GM18909 (cell line): ENCODE data around the gene FTSJ1.
"Not testable (repeated sequence)": the region's sequence is repeated elsewhere in the genome, so short reads cannot be mapped to it uniquely, and the experiment has no call there.

Experiments used
- ATAC-seq: cut with Tn5 transposase; IDR thresholded peaks from one replicate; pipeline ENCODE4 v1.9.1; 2021; ENCODE audit warnings: mild to moderate bottlenecking; ENCODE audit not compliant: unreplicated experiment, poor library complexity

Gene FTSJ1, protein sequence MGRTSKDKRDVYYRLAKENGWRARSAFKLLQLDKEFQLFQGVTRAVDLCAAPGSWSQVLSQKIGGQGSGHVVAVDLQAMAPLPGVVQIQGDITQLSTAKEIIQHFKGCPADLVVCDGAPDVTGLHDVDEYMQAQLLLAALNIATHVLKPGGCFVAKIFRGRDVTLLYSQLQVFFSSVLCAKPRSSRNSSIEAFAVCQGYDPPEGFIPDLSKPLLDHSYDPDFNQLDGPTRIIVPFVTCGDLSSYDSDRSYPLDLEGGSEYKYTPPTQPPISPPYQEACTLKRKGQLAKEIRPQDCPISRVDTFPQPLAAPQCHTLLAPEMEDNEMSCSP

GRCh38 chrX:48475774-48476577 lies at the start of gene FTSJ1:
FTSJ1 (plus strand) TSS chrX:48476199; CDS start chrX:48478048, 1,849 bp downstream.
- peak; percentile 89 for ATAC-seq

- ATAC-seq = not testable (repeated sequence)
These were observed 48.8 kb upstream of the FTSJ1 start for GRCh38 chrX:48427027-48427716.

DNA sequence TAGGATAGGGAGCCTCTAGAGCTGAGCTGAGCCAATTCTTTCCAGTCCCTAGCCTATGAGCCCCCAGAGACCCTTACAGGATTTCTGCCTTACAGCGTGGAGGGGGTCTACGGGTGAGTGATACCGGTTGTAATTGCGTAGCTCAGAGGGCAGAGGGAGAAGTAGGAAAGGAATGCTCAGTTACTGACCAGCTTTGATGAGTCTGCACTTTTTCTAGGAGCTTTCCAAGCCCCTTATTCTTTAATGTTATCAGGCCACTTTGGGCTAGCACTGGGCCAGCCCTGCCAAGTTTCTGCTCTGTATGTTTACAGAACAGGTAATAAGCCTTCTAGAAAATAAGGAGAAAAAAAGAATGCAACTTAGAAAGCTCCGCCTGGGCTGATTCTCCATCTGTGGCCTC lies 46.4 kb upstream of the FTSJ1 start:
- not testable (repeated sequence) for ATAC-seq

DNA sequence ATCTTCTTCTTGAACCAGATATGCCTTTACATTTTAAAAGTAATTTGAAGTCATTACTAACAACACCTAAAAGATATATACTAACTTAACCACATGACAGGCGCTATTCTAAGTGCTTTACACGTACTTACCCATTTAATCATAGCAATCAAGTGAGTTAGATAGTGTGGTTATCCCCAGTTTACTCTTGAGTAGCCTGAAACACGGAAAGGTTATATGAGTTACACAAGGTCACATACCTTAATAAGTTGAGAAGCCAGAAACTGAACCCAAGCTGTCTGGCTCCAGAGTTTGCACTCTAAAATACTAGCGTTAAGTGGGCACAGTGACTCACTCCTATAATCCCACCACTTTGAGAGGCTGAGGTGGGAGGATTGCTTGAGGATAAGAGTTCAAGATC lies 45.8 kb upstream of the FTSJ1 start:
- ATAC-seq = not testable (repeated sequence)

DNA sequence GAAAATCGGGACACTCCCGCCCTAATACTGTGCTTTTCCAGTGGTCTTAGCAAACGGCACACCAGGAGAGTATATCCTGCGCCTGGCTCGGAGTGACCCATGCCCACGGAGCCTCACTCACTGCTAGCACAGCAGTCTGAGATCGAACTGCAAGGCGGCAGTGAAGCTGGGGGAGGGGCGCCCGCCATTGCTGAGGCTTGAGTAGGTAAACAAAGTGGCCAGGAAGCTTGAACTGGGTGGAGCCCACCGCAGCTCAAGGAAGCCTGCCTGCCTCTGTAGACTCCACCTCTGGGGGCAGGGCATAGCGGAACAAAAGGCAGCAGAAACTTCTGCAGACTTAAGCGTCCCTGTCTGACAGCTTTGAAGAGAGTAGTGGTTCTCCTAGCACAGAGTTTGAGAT lies 42.3 kb upstream of the FTSJ1 start:
- not testable (repeated sequence) for ATAC-seq

DNA sequence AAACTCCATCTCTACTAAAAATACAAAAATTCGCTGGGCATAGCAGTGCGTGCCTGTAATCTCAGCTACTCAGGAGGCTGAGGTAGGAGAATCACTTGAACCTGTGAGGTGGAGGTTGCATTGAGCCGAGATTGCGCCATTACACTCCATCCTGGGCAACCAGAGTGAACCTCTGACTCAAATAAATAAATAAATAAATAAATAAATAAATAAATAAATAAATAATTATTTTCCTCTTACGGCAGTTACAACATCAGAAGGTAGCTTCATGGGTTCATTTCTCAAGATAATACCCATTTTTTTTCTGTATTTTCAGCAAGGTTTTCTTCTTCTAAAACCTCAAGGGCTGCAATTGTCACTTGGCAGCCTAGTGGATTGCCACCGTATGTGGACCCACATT lies 28.8 kb upstream of the FTSJ1 start:
- ATAC-seq = not testable (repeated sequence)

- no peak for ATAC-seq
These were observed 25.9 kb upstream of the FTSJ1 start for GRCh38 chrX:48450076-48450475.

DNA sequence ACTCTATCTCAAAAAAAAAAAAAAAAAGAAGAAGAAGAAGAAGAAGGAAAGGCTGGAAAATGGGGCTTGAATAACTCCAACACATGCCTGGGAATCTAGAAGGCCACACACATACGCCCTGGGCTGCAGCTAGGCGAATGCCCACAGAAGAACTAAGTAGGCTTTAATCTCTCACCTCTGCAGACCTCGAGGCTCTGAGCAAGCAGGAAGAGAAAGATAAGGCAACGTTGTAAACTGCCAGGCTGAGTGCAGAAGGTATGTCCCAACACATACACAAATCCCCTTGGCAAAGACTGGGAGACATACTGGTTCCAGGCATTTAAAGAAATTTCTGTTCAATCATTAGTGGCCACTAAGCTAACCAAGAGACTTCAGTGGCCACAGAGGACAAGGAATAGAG lies 24.3 kb upstream of the FTSJ1 start:
- no peak for ATAC-seq

DNA sequence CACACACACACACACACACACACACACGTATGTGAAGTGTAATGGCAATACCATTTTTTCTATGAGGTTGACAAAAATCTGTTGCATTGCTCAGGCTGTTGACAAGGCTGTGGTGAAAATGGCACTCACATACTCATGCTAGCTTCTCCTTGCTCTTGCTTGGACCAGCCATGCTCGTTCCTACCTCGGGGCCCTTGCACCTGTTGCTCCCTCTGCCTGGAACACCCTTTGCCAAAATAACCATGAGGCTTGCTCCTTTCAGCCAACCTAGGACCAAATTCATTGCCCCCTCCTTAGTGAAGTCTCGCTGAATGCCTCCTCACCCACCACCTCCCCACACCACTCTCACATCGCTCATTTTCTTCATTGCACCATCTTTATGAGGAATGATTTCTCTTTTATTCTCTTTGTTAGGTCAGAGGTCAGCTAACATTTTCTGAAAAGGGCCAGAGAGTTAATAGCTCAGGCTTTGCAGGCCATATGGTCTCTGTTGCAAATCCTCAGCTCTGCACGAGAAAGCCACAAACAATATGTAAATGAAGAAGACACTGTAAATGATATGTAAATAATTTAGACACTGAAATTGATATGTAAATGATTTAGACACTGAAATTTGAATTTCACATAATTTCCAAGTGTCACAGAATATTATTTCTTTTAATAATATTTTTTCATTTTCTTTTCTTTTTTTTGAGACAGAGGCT lies 19.2 kb upstream of the FTSJ1 start:
- no peak for ATAC-seq

GRCh38 chrX:48458711-48459110 lies 17.3 kb upstream of the FTSJ1 start:
- ATAC-seq = no peak

DNA sequence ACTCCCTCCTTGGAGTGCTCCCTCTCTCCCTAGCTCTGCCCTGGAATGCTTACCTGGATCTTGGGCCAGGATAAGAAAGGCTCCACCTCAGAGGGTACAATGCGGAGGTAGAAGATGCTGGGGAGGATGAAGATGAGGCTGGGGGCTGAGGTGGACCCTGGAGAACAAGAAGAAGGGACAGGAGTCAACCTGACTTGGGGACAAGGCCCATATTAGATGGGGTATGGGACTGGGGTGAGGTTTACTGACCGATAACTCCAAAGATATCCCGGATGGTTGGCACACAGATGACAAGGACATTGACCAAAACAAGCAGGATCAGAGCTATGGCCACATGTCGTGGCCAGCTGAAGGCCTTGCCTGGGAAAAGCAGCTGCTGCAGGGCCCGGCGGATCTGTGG lies 16.5 kb upstream of the FTSJ1 start:
- ATAC-seq = no peak

DNA sequence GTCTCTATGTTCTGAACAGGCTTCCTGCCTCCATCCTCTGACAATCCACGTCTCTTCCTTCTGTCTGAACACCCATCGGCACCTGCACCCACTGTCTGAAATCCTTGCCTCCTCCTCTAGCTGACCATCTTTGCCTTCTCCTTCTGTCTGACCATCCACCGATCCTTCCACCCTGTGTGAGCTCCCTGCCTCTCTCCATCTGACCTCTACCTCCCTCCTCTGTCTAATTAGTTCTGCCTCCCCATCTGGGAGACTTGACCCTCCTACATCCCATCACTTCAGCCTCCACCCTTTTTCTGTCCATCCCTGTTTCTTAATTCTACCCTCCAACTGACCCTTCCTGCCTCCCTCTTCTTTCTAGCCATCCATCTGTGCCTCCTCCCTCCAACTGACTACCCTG lies 16.0 kb upstream of the FTSJ1 start:
- ATAC-seq = no peak

GRCh38 chrX:48460606-48461005 lies 15.4 kb upstream of the FTSJ1 start:
- no peak for ATAC-seq

DNA sequence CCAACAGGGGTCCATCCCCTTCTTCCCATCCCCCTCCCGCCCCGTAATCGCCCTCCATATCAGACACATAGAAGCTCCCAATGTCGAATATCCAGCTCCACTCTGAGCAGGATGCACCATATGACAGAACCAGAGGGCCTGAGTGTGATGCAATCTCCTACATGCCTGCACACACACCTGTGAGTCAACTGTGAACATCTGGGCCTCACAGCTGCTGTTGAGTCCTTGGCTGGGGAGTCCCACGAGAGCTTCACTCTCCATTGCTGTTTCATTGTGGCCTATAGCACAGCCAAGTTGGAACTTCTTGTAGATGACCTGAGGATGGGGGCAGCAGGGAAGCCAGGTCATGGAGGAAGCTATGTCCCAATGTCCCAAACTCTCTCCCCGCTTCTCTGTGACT lies 14.2 kb upstream of the FTSJ1 start:
- no peak for ATAC-seq

DNA sequence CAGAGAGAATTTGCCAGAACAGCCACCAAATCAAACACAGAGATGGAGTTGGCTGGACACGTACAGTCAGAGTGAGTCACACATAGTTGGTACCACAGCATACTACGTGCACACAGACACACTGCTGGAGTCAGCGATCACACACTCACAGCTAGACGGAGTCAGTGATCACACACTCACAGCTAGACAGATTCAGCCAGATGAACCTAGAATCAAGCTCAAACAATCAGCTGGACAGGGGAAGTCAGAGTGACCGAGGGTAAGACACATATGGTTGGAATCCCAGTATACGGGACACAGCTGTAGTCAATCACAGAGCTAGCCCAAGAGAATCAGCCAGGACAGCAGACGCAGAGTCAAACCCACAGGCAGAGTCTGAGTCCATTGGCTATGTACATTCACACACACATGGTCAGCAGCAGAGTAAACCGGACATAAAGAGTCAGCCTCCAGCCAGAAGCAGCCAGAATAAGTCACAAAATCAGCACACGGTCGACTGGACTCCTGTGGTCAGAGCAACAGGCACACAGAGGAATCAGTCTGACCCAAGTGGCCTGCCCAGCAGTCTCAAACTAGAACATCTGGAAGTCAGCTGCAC lies 10.6 kb upstream of the FTSJ1 start:
- no peak for ATAC-seq

DNA sequence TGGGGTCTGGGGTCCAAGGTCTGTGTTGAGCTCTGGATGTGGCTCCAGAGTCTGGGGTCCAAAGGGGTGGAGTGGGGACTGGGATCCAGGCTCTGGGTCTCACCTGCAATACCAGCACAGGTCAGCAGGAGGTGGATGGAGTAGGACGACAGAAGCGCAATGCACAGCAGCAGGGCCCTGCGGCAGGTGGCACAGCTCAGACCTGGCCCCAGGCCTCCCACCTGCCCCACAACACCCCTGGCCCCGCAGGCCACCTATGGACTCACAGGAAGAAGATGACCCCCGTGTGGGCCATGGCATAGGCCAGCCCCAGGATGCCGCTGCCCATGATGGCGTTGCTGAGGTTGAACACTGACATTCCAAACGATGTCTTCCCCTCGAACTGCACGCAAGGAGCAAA lies 9.3 kb upstream of the FTSJ1 start:
- ATAC-seq = no peak

- no peak for ATAC-seq
These were observed 8.7 kb upstream of the FTSJ1 start for GRCh38 chrX:48467281-48467761.

- ATAC-seq = no peak
These were observed 7.7 kb upstream of the FTSJ1 start for GRCh38 chrX:48468247-48468671.

DNA sequence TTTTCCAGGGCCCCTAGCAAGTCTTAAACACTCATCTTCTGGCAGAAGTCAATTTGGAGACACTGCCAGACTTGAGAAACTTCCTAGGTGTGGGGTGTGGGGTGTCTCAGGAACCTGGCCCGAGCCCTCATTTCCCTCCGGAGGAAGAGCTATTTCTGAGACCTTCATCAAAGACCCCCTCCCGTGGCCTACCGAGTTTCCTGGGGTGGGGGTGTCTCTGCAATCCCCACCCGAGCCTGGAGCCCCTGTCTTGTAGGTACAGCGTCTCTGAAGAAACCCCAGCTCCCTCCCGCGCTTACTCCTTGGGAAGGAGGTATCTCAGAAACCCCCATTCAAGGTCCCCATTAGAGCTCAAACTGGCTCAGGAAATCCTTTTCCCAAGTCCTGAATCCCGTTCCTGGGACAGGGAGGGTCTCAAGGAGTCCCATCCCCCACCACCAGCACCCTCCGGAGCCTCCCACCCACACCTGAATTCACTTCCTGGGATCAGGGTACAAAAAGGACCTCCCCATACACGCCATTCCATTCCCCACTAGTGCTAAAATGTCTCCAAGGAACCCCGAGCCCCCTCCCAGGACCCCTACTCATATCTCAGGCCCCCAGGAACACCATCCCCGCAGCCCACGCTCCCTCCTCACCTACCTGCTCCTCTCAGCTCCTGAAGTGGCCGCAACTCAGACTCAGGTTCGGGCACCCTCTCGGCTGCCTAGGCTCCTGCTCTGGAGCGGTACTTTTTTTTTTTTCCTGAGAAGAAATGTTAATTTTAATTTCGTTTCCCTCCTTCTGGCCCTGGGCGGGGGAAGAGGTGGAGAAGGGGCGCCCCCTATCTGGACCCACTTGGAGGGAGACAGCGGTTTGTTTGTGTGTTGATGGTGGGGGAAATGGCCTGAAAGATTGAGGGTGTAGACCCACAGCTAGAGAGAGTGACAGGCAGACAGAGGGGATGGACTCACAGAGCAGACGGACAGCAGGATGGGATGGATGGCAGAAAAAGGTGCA lies 7.0 kb upstream of the FTSJ1 start:
- ATAC-seq = peak; percentile 42
